ENCODE results near the gene MADCAM1.
"Not testable (repeated sequence)": the region's sequence is repeated elsewhere in the genome, so short reads cannot be mapped to it uniquely, and the experiment has no call there.

Gene MADCAM1

DNA sequence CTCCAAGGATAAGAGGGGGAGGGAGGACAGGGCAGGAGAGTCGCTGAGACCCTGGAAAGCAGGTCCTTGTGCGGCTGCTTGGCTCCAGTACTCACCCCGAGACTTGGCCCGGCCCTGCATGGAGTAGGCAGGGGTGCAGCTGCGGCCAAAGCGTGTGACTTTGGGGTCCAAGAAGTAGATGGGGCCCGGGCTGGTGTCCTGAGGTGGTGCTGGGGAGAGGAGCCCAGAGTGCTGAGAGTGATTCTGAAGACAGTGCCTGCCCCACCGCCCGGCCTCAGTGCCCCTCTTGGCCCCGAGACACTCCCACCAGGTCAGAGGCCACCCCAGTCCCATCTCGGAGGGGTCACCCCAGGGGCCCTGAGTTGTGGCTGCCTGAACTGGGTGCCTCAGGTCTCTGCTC, 28.7 kb upstream of the MADCAM1 start:
- no peak for FAIRE-seq

DNA sequence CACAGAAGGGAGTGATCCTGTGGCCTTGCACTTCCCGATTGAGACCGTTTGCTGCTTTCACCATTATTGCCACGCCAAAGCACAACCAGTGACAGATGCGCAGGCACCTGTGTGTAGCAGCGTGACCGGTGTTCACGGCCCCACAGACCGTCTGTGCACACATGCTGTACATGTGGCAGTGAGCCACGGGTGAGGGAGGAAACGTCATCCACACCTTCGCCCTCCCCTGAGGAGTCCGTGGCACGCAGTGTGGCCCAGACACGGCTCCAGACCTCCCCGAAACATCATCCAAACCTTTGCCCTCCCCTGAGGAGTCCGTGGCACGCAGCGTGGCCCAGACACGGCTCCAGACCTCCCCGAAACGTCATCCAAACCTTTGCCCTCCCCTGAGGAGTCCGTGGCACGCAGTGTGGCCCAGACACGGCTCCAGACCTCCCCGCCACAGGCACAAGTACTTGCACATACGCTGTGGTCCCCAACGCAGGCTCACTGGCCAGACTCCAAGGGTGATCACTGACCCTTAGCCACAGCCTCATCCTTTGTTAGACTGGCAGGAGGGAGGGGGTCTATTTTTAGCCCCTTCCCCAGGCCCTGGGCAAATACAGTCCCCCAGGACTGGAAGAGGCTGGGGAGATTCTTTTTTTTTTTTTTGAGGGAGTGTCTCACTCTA, 27.6 kb upstream of the MADCAM1 start:
- FAIRE-seq = no peak

DNA sequence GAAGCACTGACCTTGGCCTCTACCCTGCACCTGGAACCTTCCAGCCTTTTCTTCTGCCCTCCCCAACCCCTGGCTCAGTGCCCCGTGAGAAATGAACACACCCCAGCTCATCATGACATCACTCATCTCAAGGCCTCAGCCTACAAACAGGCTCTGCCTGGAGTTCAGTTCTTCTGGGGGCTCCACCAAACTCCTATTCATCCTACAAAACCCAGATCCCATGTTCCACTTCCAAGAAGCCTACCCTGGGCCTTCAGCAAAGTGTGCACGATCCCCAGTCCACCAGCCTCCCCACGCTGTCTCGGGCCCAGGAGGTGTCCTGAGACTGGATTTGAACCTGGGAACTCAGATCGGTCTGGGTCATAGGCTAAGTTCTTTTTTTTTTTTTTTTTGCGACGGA, 26.5 kb upstream of the MADCAM1 start:
- FAIRE-seq = no peak

DNA sequence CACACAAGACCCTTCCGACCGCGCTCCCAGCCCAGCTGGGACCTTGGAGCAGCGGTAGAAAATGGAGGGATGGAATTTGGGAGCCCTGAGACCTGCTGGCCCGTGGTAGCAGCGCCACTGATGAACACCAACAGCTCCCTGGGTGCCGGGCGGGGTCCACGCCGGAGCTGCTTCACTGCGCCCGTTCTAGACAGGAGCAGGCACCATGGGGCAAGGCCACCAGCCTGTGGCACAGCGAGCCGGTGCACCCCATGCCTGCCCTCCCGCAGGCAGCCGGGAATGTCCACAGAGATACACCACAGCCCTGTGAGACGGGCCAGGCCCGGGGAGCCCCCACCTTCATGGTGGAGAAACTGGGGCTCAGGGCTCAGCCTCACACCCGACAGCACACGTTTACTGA, 25.6 kb upstream of the MADCAM1 start:
- no peak for FAIRE-seq

DNA sequence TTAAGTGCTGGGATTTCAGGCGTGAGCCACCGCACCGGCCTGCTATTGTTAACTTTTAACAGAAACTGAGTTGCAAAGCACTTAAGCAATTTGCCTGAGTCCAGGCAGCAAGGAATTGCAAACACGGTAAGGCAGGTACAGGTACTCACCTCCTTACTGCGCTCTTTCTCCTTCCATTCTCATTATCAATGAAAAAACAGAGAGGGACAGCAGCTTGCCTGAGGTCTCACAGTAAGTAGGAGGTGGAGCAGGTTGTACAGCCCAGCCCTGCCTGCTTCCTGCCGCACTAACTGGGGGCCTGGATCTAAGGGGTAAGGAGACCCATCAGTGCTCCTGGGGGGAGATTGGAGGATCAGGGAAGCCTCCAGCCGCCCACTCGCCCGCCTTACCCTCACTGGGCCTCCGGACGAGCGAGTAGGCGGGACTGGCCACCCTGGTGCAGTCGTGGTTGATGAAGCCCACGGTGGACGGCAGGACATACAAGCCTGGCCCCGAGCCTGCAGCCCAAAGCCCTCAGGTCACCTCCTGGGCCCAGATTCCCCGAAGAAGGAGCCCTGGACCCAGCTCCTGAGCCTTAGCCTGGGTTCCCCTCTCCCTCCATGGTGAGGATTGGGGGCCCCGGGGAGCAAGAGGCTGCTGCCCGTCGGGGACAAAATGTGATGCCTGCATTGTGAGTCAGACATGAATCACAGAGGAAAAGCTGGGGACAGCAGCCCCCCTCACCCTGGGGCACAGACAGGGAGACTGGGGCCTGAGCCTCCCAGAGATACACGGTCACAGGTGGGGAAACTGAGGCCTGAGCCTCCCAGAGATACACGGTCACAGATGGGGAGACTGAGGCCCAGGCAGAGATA, 24.1 kb upstream of the MADCAM1 start:
- no peak for FAIRE-seq

GRCh38 chr19:474126-475078, 21.9 kb upstream of the MADCAM1 start:
- FAIRE-seq = no peak

DNA sequence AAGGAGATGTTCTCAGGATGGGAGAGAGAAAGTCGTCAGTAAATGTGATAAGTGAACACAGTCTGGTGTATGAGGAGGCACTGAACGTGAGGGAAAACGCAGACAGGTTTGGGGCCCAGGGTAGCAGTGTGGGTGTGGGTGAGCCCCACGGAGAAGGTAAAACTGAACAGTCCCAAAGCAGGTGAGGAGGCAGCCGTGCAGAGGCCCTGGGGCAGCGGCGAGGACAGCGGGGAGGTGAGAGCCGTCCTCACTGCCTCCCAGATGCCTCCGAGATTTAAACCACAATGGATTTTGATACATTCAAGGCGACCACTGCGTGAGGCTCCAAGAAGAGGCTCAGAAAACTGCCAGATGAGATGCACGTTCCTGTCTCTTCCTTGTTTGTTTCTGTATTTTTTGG, 20.9 kb upstream of the MADCAM1 start:
- no peak for FAIRE-seq

GRCh38 chr19:478236-478903, 17.9 kb upstream of the MADCAM1 start:
- FAIRE-seq = no peak

DNA sequence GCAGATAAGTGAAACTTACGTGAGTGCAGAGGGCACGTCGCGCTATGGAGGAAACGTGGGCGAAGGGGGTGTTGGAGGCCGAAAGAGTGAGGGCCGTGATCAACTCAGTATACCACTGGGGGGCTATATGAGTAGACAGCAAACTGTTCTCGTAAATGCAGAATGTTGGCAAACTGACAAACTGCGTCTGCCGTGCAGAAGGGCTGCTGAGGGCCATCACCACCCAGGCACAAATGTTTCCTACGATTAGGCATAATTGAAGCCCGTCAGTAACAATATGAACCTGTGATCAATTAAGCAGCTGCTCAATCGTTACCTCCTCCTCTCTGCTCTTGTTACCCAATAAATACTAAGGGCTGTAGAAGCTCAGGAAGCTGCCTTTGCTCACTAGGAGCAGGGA, 17.3 kb upstream of the MADCAM1 start:
- FAIRE-seq = no peak

DNA sequence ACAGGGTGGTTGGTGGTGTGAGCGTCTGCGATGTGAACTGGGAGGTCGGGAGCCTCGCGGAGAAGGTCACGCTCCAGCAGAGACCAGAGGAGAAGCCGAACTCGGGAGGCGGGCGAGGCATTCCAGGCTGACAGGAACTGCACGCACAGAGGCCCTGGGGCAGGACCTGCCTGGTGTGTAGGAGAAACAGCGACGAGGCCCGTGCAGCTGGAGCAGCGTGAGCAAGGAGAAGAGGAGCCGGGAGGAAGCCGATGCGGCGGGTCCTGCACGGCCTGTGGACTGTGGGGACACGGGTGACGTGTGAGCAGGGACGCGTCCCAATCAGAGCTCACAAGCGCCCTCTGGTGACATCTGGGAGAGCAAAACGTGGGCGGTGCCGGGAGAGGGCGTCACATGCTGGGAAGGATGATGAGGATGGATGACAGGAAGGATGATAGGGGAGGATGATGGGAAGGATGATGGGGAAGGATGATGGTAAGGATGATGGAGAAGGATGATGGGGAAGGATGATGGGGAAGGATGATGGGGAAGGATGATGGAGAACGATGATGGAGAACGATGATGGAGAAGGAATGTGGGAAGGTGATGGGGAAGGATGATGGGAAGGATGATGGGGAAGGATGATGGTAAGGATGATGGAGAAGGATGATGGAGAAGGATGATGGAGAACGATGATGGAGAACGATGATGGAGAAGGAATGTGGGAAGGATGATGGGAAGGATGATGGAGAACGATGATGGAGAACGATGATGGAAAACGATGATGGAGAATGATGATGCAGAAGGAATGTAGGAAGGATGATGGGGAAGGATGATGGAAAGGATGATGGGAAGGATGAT, 16.1 kb upstream of the MADCAM1 start:
- no peak for FAIRE-seq

GRCh38 chr19:481100-481499, 15.2 kb upstream of the MADCAM1 start:
- FAIRE-seq = not testable (repeated sequence)

DNA sequence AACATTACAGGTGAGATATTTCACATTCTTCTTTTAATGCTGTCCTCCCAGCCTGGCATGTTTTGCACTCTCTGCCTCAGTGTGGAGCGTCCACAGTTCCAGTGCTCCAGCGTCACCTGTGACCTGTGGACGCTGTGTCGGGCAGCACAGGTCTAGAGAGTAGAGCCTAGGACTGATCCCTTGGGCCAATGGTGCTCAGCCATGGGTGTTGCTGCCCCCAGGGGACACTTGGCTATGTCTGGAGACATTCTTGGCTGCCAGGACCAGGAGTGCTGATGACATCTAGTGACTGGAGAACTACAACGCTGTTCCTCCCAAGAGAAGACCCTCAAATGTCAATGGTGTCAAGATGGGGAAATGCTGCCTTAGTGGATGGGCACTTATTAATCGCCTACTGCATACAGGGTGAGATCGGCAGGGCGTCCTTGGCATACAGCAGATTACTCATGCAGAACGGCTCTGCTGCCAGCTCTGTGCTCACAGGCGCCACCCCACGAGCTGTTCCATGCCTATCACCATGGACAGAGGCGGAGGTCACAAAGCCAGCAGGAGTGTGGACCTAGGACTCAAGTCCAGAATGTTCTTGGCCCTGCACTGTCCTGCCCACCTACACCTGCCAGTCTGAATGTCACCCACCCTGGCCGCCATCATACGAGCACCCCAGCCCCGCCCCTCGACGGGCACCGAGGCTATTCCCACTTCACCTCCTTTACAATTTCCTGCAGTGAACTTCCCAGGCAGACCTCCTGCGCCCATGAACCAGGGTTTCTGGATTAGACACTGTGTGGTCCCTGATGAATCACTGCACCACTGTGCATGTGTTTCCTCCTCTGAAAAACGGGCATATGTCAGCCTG, 13.9 kb upstream of the MADCAM1 start:
- no peak for FAIRE-seq

DNA sequence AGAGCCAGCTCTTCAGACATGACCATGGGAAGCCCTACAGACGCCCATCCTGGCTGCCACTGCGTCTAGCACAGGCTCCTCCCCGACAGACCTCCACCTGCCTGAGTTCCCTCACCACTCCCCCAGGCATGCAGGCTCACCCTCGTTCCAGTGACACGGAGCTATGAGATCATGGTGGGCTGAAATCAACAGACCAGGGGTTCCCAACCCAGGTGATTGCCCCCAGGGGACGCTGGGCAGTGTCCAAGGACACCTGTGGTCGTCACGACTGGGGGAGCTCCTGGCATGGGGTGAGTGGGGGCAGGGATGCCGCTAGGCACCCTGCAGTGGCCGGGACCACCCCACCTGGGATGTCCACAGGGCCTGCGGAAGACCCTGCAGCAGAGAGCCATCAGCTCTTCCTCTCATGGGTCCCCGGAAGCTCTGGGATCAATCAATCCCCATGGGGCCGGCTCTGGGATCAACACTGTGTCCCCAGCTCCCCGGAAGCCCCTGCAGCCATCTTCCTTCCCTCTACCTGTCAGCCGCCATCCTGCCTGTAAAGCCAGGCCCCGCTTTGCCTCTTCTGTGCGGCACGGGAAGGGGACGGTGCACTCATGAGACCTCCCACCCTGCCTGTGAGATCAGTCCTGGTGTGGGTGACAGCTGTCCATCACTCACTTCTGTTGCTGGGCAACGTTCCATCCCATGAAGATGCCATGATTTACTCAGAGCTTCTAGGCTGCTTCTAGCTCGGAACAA, 12.8 kb upstream of the MADCAM1 start:
- no peak for FAIRE-seq

DNA sequence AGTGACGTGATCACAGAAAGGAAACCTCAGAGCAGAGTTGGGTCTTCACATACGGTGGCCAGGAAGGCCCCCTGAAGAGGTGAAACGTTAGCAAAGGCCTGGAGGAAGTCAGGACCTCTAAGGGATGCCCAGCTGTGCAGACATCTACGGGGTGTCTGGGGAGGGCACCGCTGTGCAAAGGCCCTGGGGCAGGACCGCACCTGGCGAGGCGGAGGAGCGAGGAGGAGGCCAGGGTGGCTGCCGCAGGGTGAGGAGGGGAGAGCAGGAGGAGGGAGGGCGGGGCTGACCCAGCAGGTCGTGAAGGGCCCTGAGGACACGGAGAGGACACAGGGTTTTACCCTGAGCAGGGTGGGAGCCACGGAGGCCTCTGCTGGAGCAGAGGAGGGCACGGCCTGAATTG, 11.8 kb upstream of the MADCAM1 start:
- FAIRE-seq = no peak

DNA sequence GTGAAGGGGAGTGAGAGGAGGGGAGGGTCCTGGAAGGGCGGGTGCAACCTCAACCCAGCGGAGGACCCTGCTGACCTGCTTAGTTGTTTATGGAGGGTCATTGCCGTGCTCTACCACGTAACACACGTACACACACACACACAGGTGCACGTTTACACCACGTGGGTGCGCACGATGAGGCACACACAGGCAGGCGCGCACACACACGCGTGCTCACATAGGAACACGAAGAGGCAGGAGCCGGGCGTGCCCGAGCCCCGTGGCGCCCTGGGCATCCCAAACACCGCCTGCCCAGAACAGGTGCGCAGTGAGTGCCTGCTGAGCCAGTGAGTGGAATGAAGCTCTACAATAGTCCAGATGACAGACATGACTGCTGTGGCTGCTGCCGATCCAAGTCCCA, 11.2 kb upstream of the MADCAM1 start:
- no peak for FAIRE-seq

DNA sequence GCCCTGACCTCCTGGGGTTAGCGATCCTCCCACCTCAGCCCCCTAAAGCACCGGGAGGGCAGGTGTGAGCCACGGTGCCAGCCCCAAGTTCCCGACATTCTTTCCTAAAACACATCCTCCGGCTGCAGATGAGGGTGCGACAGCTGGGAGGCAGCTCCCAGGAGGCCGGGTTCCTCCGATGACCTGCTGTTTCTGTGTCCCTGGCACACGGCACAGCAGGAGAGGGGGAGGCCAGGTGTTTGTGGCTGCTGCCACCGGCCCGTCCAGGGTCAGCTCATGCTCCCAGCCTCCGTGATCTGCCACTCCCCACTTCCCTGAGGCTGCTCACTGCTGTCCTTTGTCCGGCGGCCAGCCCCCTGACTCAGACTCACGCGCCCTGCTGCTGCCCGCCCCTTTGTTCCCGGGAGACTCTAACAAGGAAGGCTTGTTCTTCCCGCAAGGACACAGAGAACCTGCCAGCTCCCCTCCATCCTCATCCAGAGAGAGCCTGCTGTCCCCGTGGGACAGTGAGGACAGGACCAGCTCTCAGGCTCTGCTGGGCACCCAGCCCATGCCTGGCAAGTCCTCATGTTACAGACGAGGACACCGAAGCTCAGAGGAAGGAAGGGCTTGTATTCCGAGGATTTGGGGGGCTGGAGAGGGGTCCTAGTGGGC, 10.6 kb upstream of the MADCAM1 start:
- no peak for FAIRE-seq

- no peak for FAIRE-seq
These were observed 7.5 kb upstream of the MADCAM1 start for GRCh38 chr19:488505-489417.

GRCh38 chr19:489418-490196, 6.7 kb upstream of the MADCAM1 start:
- FAIRE-seq = no peak
